ENCODE measurements around the gene FCAR. TPM values are rescaled to one million over a fixed set of nuclear protein-coding genes. Genes with fewer than 3 reads are reported as not detected.
A peak's percentile ranks its signal among the peaks of the same experiment; 100 is the strongest.
"Not testable (repeated sequence)": the region's sequence is repeated elsewhere in the genome, so short reads cannot be mapped to it uniquely, and the experiment has no call there.

Gene FCAR
- total RNA-seq, 5 donors from 2014 or later (not counting 1 experiment from before 2014, with no cell fraction given), result 0.68 TPM; not detected in 4

DNA sequence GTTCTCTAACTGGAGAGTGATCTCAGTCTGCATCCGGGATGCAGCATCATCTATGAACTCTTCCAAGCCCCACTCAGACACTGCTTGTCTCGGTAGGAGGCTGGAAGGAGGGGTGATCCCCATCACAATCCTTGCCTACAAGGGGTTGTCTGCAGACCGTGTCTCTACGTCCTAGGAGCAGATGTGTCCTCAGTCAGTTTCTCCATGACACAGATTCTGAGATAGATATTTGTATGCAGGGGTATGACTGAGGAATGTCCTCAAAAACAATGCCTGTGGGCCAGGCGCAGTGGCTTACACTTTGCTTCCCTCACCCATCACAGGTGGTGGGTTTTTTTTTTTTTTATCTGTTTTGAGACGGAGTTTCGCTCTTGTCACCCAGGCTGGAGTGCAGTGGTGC, 32.8 kb downstream of the FCAR start:
- Histone ChIP-seq H3K4me1 (ENCODE audit: control insufficient read depth in 1 of 2, extremely low read depth in 1 of 2, insufficient read depth in 2 of 2, low read length in 2 of 2) (peaks cover 0 to 5% of the 10 kb centered on the region in 2 experiments), H3K36me3 (ENCODE audit: control insufficient read depth in 2 of 2, extremely low read depth in 1 of 2, insufficient read depth in 1 of 2, low read length in 1 of 2) (no peaks in the 10 kb centered on the region), H3K27me3 (replicated peaks in 1 of 2; ENCODE audit: control insufficient read depth in 2 of 2, extremely low read depth in 1 of 2, insufficient read depth in 2 of 2, low read length in 1 of 2) (peaks cover 0 to 16% of the 10 kb centered on the region in 2 experiments), H3K9me3 (no peaks in the 10 kb centered on the region), H3K27ac (ENCODE audit: low read length) (no peak overlapping the region), H3K4me3 (ENCODE audit: control insufficient read depth in 1 of 2, extremely low read depth in 1 of 2, low read length in 1 of 2) (peak overlapping the region in 1 of 2 donors; percentile 37)
- H3K27me3 Mint-ChIP-seq, result peaks cover 4 to 8% of the 10 kb centered on the region in 2 donors
- H3K9me3 Mint-ChIP-seq, result peaks cover 0 to 4% (median 0%) of the 10 kb centered on the region in 3 donors
- POLR2A ChIA-PET, result interaction anchor here in 1 of 2 donors (0.6 kb wide), 1 partner anchor 209 kb away, joined by 4 read pairs; no protein-coding TSS in a partner anchor
- ATAC-seq (replicated peaks in 1 of 4) (no peak), DNase-seq (no peak)
- no peak overlapping the region for H3K27ac Mint-ChIP-seq
- H3K36me3 Mint-ChIP-seq, result no peaks in the 10 kb centered on the region
- CTCF ChIA-PET, result interaction anchor here (0.6 to 0.7 kb wide), 2 partner anchors 41 to 1094 kb away, joined by 3 read pairs; no protein-coding TSS in a partner anchor
- H3K4me1 Mint-ChIP-seq, result no peaks in the 10 kb centered on the region
- peak overlapping the region in 1 of 3 donors; percentile 53 for H3K4me3 Mint-ChIP-seq
- 90% methylated on average over 2 of the region's 7 CpGs for WGBS (ENCODE audit: insufficient coverage)

GRCh38 chr19:54907899-54908298, 33.9 kb downstream of the FCAR start:
- H3K4me3 Mint-ChIP-seq; H3K9me3 ChIP-seq; H3K27ac ChIP-seq (ENCODE audit: low read length); H3K4me3 ChIP-seq (ENCODE audit: control insufficient read depth in 1 of 2, extremely low read depth in 1 of 2, low read length in 1 of 2); H3K9me3 Mint-ChIP-seq; H3K4me1 Mint-ChIP-seq; H3K4me1 ChIP-seq (ENCODE audit: control insufficient read depth in 1 of 2, extremely low read depth in 1 of 2, insufficient read depth in 2 of 2, low read length in 2 of 2); H3K36me3 Mint-ChIP-seq; DNase-seq; ATAC-seq (replicated peaks in 1 of 4); H3K27ac Mint-ChIP-seq; CTCF ChIA-PET; H3K36me3 ChIP-seq (ENCODE audit: control insufficient read depth in 2 of 2, extremely low read depth in 1 of 2, insufficient read depth in 1 of 2, low read length in 1 of 2); POLR2A ChIA-PET: not testable (repeated sequence)
- no CpG with 5 or more reads among the region's 5 CpGs for WGBS (ENCODE audit: insufficient coverage)
- H3K27me3 Mint-ChIP-seq, result peaks cover 7 to 11% of the 10 kb centered on the region in 2 donors
- H3K27me3 ChIP-seq (replicated peaks in 1 of 2; ENCODE audit: control insufficient read depth in 2 of 2, extremely low read depth in 1 of 2, insufficient read depth in 2 of 2, low read length in 1 of 2), result peaks cover 0 to 16% of the 10 kb centered on the region in 2 experiments

DNA sequence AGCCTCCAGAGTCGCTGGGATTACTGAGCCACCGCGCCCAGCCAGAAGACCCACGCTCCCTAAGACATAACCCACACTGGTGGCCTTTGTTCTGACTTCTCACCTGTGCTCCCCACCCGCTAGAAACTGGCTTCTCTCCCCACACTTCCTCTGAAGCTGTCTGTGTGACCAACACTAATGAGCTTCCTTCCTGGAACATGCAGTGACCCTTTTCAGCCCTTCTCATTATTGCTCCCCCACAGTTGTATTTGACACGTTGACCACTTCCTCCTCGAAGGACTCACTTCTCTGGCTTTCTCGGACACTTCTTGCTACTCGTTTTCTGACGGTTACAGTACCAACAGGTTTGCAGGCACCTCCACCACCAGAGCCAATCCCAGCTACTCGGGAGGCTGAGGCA, 42.8 kb downstream of the FCAR start:
- Mint-ChIP-seq H3K9me3 (peaks cover 0 to 3% (median 0%) of the 10 kb centered on the region in 3 donors), H3K4me1 (peaks cover 0 to 5% (median 3%) of the 10 kb centered on the region in 3 donors), H3K4me3 (no peak overlapping the region), H3K36me3 (no peaks in the 10 kb centered on the region), H3K27me3 (peaks cover 15 to 23% of the 10 kb centered on the region in 2 donors), H3K27ac (peak overlapping the region in 1 of 2 donors; percentile 32)
- H3K4me3 ChIP-seq (ENCODE audit: control insufficient read depth in 1 of 2, extremely low read depth in 1 of 2, low read length in 1 of 2), result no peak overlapping the region
- ChIA-PET CTCF (no interaction called here), POLR2A (no interaction called here)
- H3K27ac ChIP-seq (ENCODE audit: low read length), result no peak overlapping the region
- no peaks in the 10 kb centered on the region for H3K9me3 ChIP-seq
- H3K27me3 ChIP-seq (replicated peaks in 1 of 2; ENCODE audit: control insufficient read depth in 2 of 2, extremely low read depth in 1 of 2, insufficient read depth in 2 of 2, low read length in 1 of 2), result peaks cover 0 to 16% of the 10 kb centered on the region in 2 experiments
- no peaks in the 10 kb centered on the region for H3K36me3 ChIP-seq (ENCODE audit: control insufficient read depth in 2 of 2, extremely low read depth in 1 of 2, insufficient read depth in 1 of 2, low read length in 1 of 2)
- WGBS (ENCODE audit: insufficient coverage), result 18% methylated on average over 8 of the region's 11 CpGs
- ATAC-seq (replicated peaks in 1 of 4), result no peak
- DNase-seq, result peak in 1 of 35 experiments; percentile 11
- peaks cover 0 to 6% of the 10 kb centered on the region in 2 experiments for H3K4me1 ChIP-seq (ENCODE audit: control insufficient read depth in 1 of 2, extremely low read depth in 1 of 2, insufficient read depth in 2 of 2, low read length in 2 of 2)

- H3K4me1 ChIP-seq (ENCODE audit: control insufficient read depth in 1 of 2, extremely low read depth in 1 of 2, insufficient read depth in 2 of 2, low read length in 2 of 2), result peaks cover 0 to 6% of the 10 kb centered on the region in 2 experiments
- no peak overlapping the region for H3K27ac ChIP-seq (ENCODE audit: low read length)
- H3K9me3 ChIP-seq, result no peaks in the 10 kb centered on the region
- H3K36me3 ChIP-seq (ENCODE audit: control insufficient read depth in 2 of 2, extremely low read depth in 1 of 2, insufficient read depth in 1 of 2, low read length in 1 of 2), result no peaks in the 10 kb centered on the region
- ChIA-PET CTCF (interaction anchor here in 1 of 2 donors (0.6 kb wide), 1 partner anchor 13 kb away, joined by 3 read pairs; the partner anchor contains the start of gene NCR1), POLR2A (no interaction called here)
- ATAC-seq (replicated peaks in 1 of 4) (no peak), DNase-seq (no peak)
- peaks cover 0 to 16% of the 10 kb centered on the region in 2 experiments for H3K27me3 ChIP-seq (replicated peaks in 1 of 2; ENCODE audit: control insufficient read depth in 2 of 2, extremely low read depth in 1 of 2, insufficient read depth in 2 of 2, low read length in 1 of 2)
- H3K4me3 ChIP-seq (ENCODE audit: control insufficient read depth in 1 of 2, extremely low read depth in 1 of 2, low read length in 1 of 2), result no peak overlapping the region
- Mint-ChIP-seq H3K4me1 (peaks cover 0 to 5% (median 3%) of the 10 kb centered on the region in 3 donors), H3K27me3 (peaks cover 16 to 21% of the 10 kb centered on the region in 2 donors), H3K9me3 (no peaks in the 10 kb centered on the region), H3K27ac (no peak overlapping the region), H3K36me3 (no peaks in the 10 kb centered on the region), H3K4me3 (no peak overlapping the region)
- 100% methylated on average over 4 of the region's 9 CpGs for WGBS (ENCODE audit: insufficient coverage)
Measured at GRCh38 chr19:54918499-54918898, 44.5 kb downstream of the FCAR start.

GRCh38 chr19:54919646-54920563, 45.9 kb downstream of the FCAR start:
- ATAC-seq (replicated peaks in 1 of 4), result not testable (repeated sequence)

GRCh38 chr19:54921082-54921481, 47.0 kb downstream of the FCAR start:
- no peak for ATAC-seq (replicated peaks in 1 of 4)
- Mint-ChIP-seq H3K9me3 (peaks cover 3 to 7% (median 4%) of the 10 kb centered on the region in 3 donors), H3K4me3 (no peak overlapping the region), H3K36me3 (no peaks in the 10 kb centered on the region), H3K4me1 (peaks cover 0 to 5% (median 3%) of the 10 kb centered on the region in 3 donors), H3K27me3 (peaks cover 15 to 16% of the 10 kb centered on the region in 2 donors), H3K27ac (no peak overlapping the region)
- no peak for DNase-seq
- Histone ChIP-seq H3K4me3 (ENCODE audit: control insufficient read depth in 1 of 2, extremely low read depth in 1 of 2, low read length in 1 of 2) (no peak overlapping the region), H3K4me1 (ENCODE audit: control insufficient read depth in 1 of 2, extremely low read depth in 1 of 2, insufficient read depth in 2 of 2, low read length in 2 of 2) (peaks cover 0 to 6% of the 10 kb centered on the region in 2 experiments), H3K27ac (ENCODE audit: low read length) (no peak overlapping the region), H3K27me3 (replicated peaks in 1 of 2; ENCODE audit: control insufficient read depth in 2 of 2, extremely low read depth in 1 of 2, insufficient read depth in 2 of 2, low read length in 1 of 2) (peaks cover 0 to 16% of the 10 kb centered on the region in 2 experiments), H3K36me3 (ENCODE audit: control insufficient read depth in 2 of 2, extremely low read depth in 1 of 2, insufficient read depth in 1 of 2, low read length in 1 of 2) (no peaks in the 10 kb centered on the region), H3K9me3 (no peaks in the 10 kb centered on the region)
- 29% methylated on average over 7 of the region's 7 CpGs for WGBS (ENCODE audit: insufficient coverage)
- CTCF ChIA-PET, result no interaction called here
- POLR2A ChIA-PET, result no interaction called here

More at GRCh38 chr19:54919646-54920563, 45.9 kb downstream of the FCAR start:
- WGBS (ENCODE audit: insufficient coverage), result 68% methylated on average over 6 of the region's 24 CpGs
- POLR2A ChIA-PET; H3K9me3 ChIP-seq; H3K36me3 ChIP-seq (ENCODE audit: control insufficient read depth in 2 of 2, extremely low read depth in 1 of 2, insufficient read depth in 1 of 2, low read length in 1 of 2); H3K27ac ChIP-seq (ENCODE audit: low read length); H3K4me3 Mint-ChIP-seq; H3K27ac Mint-ChIP-seq; H3K4me3 ChIP-seq (ENCODE audit: control insufficient read depth in 1 of 2, extremely low read depth in 1 of 2, low read length in 1 of 2); H3K4me1 ChIP-seq (ENCODE audit: control insufficient read depth in 1 of 2, extremely low read depth in 1 of 2, insufficient read depth in 2 of 2, low read length in 2 of 2); CTCF ChIA-PET; H3K4me1 Mint-ChIP-seq; H3K9me3 Mint-ChIP-seq; DNase-seq; H3K36me3 Mint-ChIP-seq: not testable (repeated sequence)
- H3K27me3 ChIP-seq (replicated peaks in 1 of 2; ENCODE audit: control insufficient read depth in 2 of 2, extremely low read depth in 1 of 2, insufficient read depth in 2 of 2, low read length in 1 of 2), result peaks cover 0 to 16% of the 10 kb centered on the region in 2 experiments
- H3K27me3 Mint-ChIP-seq, result peaks cover 16 to 20% of the 10 kb centered on the region in 2 donors

All from T-cell (primary cell).